H9 (cell line): ENCODE measurements around the gene NR1H2. TPM values are rescaled to one million over a fixed set of nuclear protein-coding genes. Genes with fewer than 3 reads are reported as not detected.

Experiments
- DNase-seq: peaks from one replicate; pipeline ENCODE4 v3.0.0-alpha.2; 2017
- H2AFZ ChIP-seq: one replicate; pipeline ENCODE4 v1.6.1; 2013; ENCODE audit warnings: mild to moderate bottlenecking, low read length, control low read depth, moderate library complexity
- H2AK5ac ChIP-seq: 2 replicates; pipeline ENCODE4 v1.6.1; 2013; ENCODE audit warnings: low read length, control low read depth, mixed read lengths; ENCODE audit not compliant: insufficient read length
- H2BK120ac ChIP-seq: one replicate; pipeline ENCODE4 v1.6.1; 2013; ENCODE audit warnings: low read depth, mild to moderate bottlenecking, low read length, control low read depth, inconsistent platforms; ENCODE audit not compliant: poor library complexity, severe bottlenecking
- H2BK12ac ChIP-seq: 2 replicates; pipeline ENCODE4 v1.6.1; 2013; ENCODE audit warnings: low read length, control low read depth, mixed read lengths, low read depth; ENCODE audit not compliant: insufficient read length
- H2BK15ac ChIP-seq: 2 replicates; pipeline ENCODE4 v1.6.1; 2013; ENCODE audit warnings: low read depth, low read length, control low read depth
- H2BK20ac ChIP-seq: one replicate; pipeline ENCODE4 v1.6.1; 2013; ENCODE audit warnings: low read depth, mild to moderate bottlenecking, low read length, control low read depth, inconsistent platforms; ENCODE audit not compliant: poor library complexity, severe bottlenecking
- H2BK5ac ChIP-seq: 2 replicates; pipeline ENCODE4 v1.6.1; 2013; ENCODE audit warnings: low read length, control low read depth, mixed read lengths; ENCODE audit not compliant: insufficient read length
- H3K14ac ChIP-seq: 2 replicates; pipeline ENCODE4 v1.6.1; 2013; ENCODE audit warnings: low read length, control low read depth; ENCODE audit not compliant: insufficient read depth
- H3K18ac ChIP-seq: 2 replicates; pipeline ENCODE4 v1.6.1; 2013; ENCODE audit warnings: low read depth, mild to moderate bottlenecking, mixed read lengths, low read length, control low read depth; ENCODE audit not compliant: insufficient read length
- H3K23ac ChIP-seq: 2 replicates; pipeline ENCODE4 v1.6.1; 2013; ENCODE audit warnings: low read length, control low read depth, mixed read lengths, low read depth; ENCODE audit not compliant: insufficient read length
- H3K23me2 ChIP-seq: 2 replicates; pipeline ENCODE4 v1.6.1; 2013; ENCODE audit warnings: low read depth, mild to moderate bottlenecking, mixed read lengths, low read length, control low read depth; ENCODE audit not compliant: insufficient read length, poor library complexity, severe bottlenecking
- H3K27ac ChIP-seq: 2 replicates; pipeline ENCODE4 v1.5.1; 2013; ENCODE audit warnings: low read length, control low read depth, mixed read lengths, low read depth; ENCODE audit not compliant: insufficient read length
- H3K27me3 ChIP-seq: 2 replicates; pipeline ENCODE4 v1.6.1; 2013; ENCODE audit warnings: low read length, control low read depth, inconsistent platforms; ENCODE audit not compliant: insufficient read depth
- H3K4ac ChIP-seq: 2 replicates; pipeline ENCODE4 v1.6.1; 2013; ENCODE audit warnings: low read depth, mild to moderate bottlenecking, control low read depth, inconsistent platforms, low read length, moderate library complexity
- H3K4me1 ChIP-seq: 2 replicates; pipeline ENCODE4 v1.6.1; 2013; ENCODE audit warnings: low read length, control low read depth, inconsistent platforms; ENCODE audit not compliant: insufficient read depth
- H3K4me2 ChIP-seq: 2 replicates; pipeline ENCODE4 v1.6.1; 2013; ENCODE audit warnings: low read length, control low read depth, mixed read lengths; ENCODE audit not compliant: insufficient read length, insufficient read depth
- H3K56ac ChIP-seq: 2 replicates; pipeline ENCODE4 v1.6.1; 2013; ENCODE audit warnings: low read depth, mild to moderate bottlenecking, mixed read lengths, low read length, control low read depth; ENCODE audit not compliant: insufficient read length
- H3K79me1 ChIP-seq: 2 replicates; pipeline ENCODE4 v1.6.1; 2013; ENCODE audit warnings: low read depth, mild to moderate bottlenecking, moderate library complexity, low read length, control low read depth, inconsistent platforms; ENCODE audit not compliant: insufficient read depth, poor library complexity, severe bottlenecking
- H3K79me2 ChIP-seq: 2 replicates; pipeline ENCODE4 v1.6.1; 2013; ENCODE audit warnings: low read length, control low read depth, inconsistent platforms; ENCODE audit not compliant: insufficient read depth
- H3K9ac ChIP-seq: 2 replicates; pipeline ENCODE4 v1.6.1; 2013; ENCODE audit warnings: low read length, control low read depth, mixed read lengths; ENCODE audit not compliant: insufficient read length; ENCODE audit errors: extremely low read depth
- H3K9me3 ChIP-seq: one replicate; pipeline ENCODE4 v1.6.1; 2013; ENCODE audit warnings: low read depth, low read length, inconsistent platforms; ENCODE audit not compliant: control insufficient read depth
- H3T11ph ChIP-seq: one replicate; pipeline ENCODE4 v1.6.1; 2013; ENCODE audit warnings: mild to moderate bottlenecking, low read length, control low read depth, inconsistent platforms
- H4K20me1 ChIP-seq: one replicate; pipeline ENCODE4 v1.6.1; 2013; ENCODE audit not compliant: control insufficient read depth, insufficient read length, insufficient read depth
- H4K5ac ChIP-seq: 2 replicates; pipeline ENCODE4 v1.6.1; 2013; ENCODE audit warnings: low read depth, mild to moderate bottlenecking, mixed read lengths, low read length, control low read depth; ENCODE audit not compliant: insufficient read length
- H4K8ac ChIP-seq: replicated peaks from 2 replicates; pipeline ENCODE4 v1.6.1; 2013; ENCODE audit warnings: low read length, control low read depth, mixed read lengths, low read depth; ENCODE audit not compliant: insufficient read length
- H4K91ac ChIP-seq: 2 replicates; pipeline ENCODE4 v1.6.1; 2013; ENCODE audit warnings: low read depth, mild to moderate bottlenecking, moderate library complexity, mixed read lengths, low read length, control low read depth; ENCODE audit not compliant: insufficient read length
- H3K27ac Mint-ChIP-seq, 3 experiments: 2 replicates in 2 of 3; 3 replicates in 1 of 3; pipeline ENCODE4 v1.8.0; 2020 to 2021; ENCODE audit warnings: mixed read lengths in 3 of 3, mild to moderate bottlenecking in 1 of 3, moderate library complexity in 1 of 3
- H3K27me3 Mint-ChIP-seq: 2 replicates; pipeline ENCODE4 v1.8.0; 2021; ENCODE audit warnings: low read depth, mild to moderate bottlenecking, moderate library complexity, mixed read lengths
- H3K36me3 Mint-ChIP-seq, 3 experiments: 2 replicates in 2 of 3; 3 replicates in 1 of 3; pipeline ENCODE4 v1.8.0; 2020 to 2021; ENCODE audit warnings: low read depth in 3 of 3, mixed read lengths in 3 of 3; ENCODE audit not compliant: insufficient read depth in 1 of 3
- H3K4me1 Mint-ChIP-seq, 2 experiments: 2 replicates each; pipeline ENCODE4 v1.8.0; 2020; ENCODE audit warnings: mixed read lengths in 2 of 2
- H3K4me3 Mint-ChIP-seq, 2 experiments: 2 replicates in 1 of 2; 3 replicates in 1 of 2; pipeline ENCODE4 v1.8.0; 2020 to 2021; ENCODE audit warnings: mild to moderate bottlenecking in 2 of 2, mixed read lengths in 2 of 2, moderate library complexity in 1 of 2
- H3K9me3 Mint-ChIP-seq, 2 experiments: 2 replicates in 1 of 2; 3 replicates in 1 of 2; pipeline ENCODE4 v1.8.0; 2020; ENCODE audit warnings: mild to moderate bottlenecking in 2 of 2, mixed read lengths in 2 of 2, moderate library complexity in 1 of 2
- CTCF ChIP-seq: fragments of 200-600 bp; sonication (generic); conservative IDR thresholded peaks from 3 replicates; pipeline ENCODE4 v1.8.0; 2021; ENCODE audit warnings: antibody characterized with exemption, mild to moderate bottlenecking
- WGBS: extraction: QIAGEN DNeasy Blood & Tissue Kit; methylation state at CpG from one replicate; pipeline ENCODE4 v1.1.7; 2013; ENCODE audit warnings: missing lambda C conversion rate, low lambda C conversion rate, mixed read lengths; ENCODE audit not compliant: insufficient read length; ENCODE audit errors: extremely low coverage; 5-methylcytosine and 5-hydroxymethylcytosine counted together
- total RNA-seq: library from RNA; stranded (reverse); gene quantifications from 2 replicates; pipeline ENCODE4 v1.2.1, GENCODE V29; 2021

Gene NR1H2
- total RNA-seq, 1 experiment from 2014 or later: 33.2 TPM

DNA sequence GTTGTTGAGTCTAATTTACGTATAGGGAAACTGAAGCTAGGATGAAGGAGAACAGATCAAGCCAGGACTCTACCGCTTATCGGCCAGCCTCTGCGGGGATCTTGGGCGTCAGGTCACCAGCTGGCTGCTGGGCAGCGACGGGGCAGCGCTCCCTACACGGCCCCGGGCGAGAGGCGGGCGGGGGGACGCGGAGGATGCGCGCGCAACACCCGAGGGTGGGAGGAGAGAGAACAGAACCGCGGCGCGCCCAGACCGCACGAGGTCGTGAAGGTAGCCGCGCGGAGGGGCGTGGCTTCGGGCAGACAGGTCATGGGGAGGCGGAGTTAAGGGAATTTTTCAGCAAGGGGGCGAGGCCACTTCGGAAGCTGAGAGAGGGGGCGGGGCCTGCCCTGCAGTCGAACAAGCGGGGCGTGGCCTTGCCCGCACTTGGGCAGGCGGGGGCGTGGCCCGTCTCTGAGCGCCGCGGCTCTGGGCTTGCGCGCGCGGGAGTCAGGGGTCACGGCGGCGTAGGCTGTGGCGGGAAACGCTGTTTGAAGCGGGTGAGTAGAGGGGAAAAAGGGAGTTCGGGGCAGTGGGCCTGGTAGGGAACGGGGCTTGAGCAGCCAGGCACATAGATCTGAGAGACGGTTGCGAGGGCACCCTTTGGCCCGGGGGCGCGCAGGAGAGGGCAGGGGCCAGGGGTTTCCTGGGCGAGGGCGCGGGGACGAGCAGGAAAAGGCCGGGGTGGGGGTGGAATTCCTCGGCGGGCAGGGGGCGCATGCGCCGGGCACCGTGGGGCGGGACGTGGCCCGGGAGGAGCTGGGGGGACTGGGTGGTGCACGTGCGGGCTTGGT lies 7.8 kb downstream of the NR1H2 start, which contains the start of gene POLD1:
Gene POLD1, plus strand, starts transcription at position 496 of the 833 bp plus-strand sequence. CDS start 14,505 bp downstream, outside the sequence.
- Histone ChIP-seq H3K23ac (no peak within 1 kb of the TSS), H2BK15ac (no peak within 1 kb of the TSS), H4K5ac (no peak within 1 kb of the TSS), H4K8ac (no peak within 1 kb of the TSS), H2BK20ac (no peak within 1 kb of the TSS), H3K23me2 (peaks cover 14% of the 10 kb centered on the region), H2BK12ac (no peak within 1 kb of the TSS), H3K4me1 (no peaks in the 10 kb centered on the region), H2BK5ac (no peak within 1 kb of the TSS), H3K14ac (peak within 1 kb of the TSS; percentile 96), H3K56ac (no peak within 1 kb of the TSS), H3K27ac (no peak within 1 kb of the TSS), H2AFZ (no peak within 1 kb of the TSS), H4K91ac (no peak within 1 kb of the TSS), H3K27me3 (no peaks in the 10 kb centered on the region), H3K18ac (peak within 1 kb of the TSS; percentile 95), H3K9me3 (no peaks in the 10 kb centered on the region), H2BK120ac (no peak within 1 kb of the TSS), H3K4ac (no peak within 1 kb of the TSS), H2AK5ac (no peak within 1 kb of the TSS), H3K79me1 (peaks cover 8% of the 10 kb centered on the region), H3K9ac (peak within 1 kb of the TSS; percentile 86), H3K79me2 (peaks cover 12% of the 10 kb centered on the region; the same call in 1 of the 2 replicates), H3K4me2 (peak within 1 kb of the TSS; percentile 99), H4K20me1 (no peaks in the 10 kb centered on the region), H3T11ph (no peak within 1 kb of the TSS)
- Mint-ChIP-seq H3K9me3 (no peaks in the 10 kb centered on the region; a peak in 2 of 5 replicates), H3K4me1 (peaks cover 15 to 17% of the 10 kb centered on the region in 2 experiments), H3K27me3 (no peaks in the 10 kb centered on the region; the same call in 1 of the 2 replicates), H3K4me3 (peak within 1 kb of the TSS; percentile 94), H3K27ac (peak within 1 kb of the TSS; percentile 96 to 99 (median 99)), H3K36me3 (peaks cover 42 to 62% (median 52%) of the 10 kb centered on the region in 3 experiments)
- DNase-seq: peak; percentile 98
- WGBS: no CpG with 5 or more reads among the region's 78 CpGs
- no peak for TF ChIP-seq CTCF
